Endothelial cell of hepatic sinusoid (primary cell): ENCODE measurements around the gene HEG1.

Source experiments
- in situ Hi-C: cut with HindIII; loops from 2 replicates; pipeline ENCODE4 v1.10.0; 2017; ENCODE audit warnings: low sequenced_read_pairs

The HEG1 gene

DNA sequence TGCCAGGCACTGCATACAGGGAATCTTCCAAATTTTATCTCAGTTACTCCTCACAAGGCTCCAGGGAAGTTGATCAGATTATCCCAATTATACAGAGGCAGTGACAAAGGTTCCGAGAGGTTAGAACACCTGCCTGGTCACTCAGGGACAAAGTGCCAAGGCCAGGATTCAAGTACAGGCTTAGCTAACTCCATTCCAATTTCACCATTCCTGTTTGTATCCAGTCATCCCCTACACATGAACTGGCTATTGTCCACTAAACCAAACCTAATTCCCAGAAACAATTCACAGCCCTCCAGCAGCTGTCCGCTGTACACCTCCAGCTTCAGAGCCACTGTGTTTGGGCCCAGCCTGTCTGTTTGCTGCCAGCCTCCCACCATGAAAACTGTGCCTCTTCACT, 137.3 kb downstream of the HEG1 start:
- in situ Hi-C loops, result no loop called here

DNA sequence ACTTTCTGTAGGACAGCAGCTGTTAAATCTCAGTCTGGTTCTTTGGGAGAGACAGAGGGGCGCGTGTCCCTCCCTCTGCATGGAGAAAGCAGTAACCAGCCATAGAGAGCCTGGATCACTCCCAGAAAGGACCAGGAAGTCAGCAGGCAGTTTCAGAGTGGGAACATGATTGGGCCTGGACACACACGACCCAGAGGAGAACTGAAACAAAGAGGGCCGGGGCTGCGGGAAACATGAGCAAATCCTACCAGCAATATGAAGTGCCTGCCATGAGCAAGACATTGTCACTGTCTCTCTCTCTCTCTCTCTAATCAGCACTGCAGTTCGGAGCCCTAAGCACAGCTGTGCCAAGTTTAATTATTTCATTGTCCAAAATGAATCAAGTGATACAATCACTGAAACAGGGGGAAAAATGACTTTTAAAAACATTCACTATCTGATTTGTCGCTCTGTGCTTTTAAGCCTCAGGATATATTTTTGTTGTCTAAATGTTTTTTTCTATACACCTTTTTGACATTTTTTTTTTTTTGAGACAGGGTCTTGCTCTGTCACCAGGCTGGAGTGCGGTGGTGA, 138.9 kb downstream of the HEG1 start:
- in situ Hi-C loops, result no loop called here
